HG02798 (cell line): ENCODE data around the gene AQP10.
"Not testable (repeated sequence)": the region's sequence is repeated elsewhere in the genome, so short reads cannot be mapped to it uniquely, and the experiment has no call there.

Experiments
- ATAC-seq: cut with Tn5 transposase; IDR thresholded peaks from one replicate; pipeline ENCODE4 v1.9.1; 2021; ENCODE audit warnings: mild to moderate bottlenecking; ENCODE audit not compliant: unreplicated experiment, poor library complexity

Gene AQP10

GRCh38 chr1:154320882-154321608, at the start of gene AQP10:
Gene AQP10, plus strand, starts transcription at chr1:154321093. Its CDS starts 63 bp downstream, at chr1:154321156.
- no peak for ATAC-seq

- ATAC-seq: peak; percentile 90
Observed at GRCh38 chr1:154272217-154272998, 48.5 kb upstream of the AQP10 start, which contains the start of gene HAX1. Gene HAX1, plus strand, starts transcription at chr1:154272629. Its CDS starts 95 bp downstream, at chr1:154272724.

GRCh38 chr1:154272999-154273563, 47.8 kb upstream of the AQP10 start:
- no peak for ATAC-seq

GRCh38 chr1:154276797-154277196, 44.1 kb upstream of the AQP10 start:
- no peak for ATAC-seq

GRCh38 chr1:154287591-154287990, 33.3 kb upstream of the AQP10 start:
- not testable (repeated sequence) for ATAC-seq

- no peak for ATAC-seq
Observed at GRCh38 chr1:154288661-154289060, 32.2 kb upstream of the AQP10 start.

GRCh38 chr1:154290921-154291320, 30.0 kb upstream of the AQP10 start:
- no peak for ATAC-seq

- ATAC-seq: no peak
Observed at GRCh38 chr1:154295408-154296235, 25.3 kb upstream of the AQP10 start.

GRCh38 chr1:154301582-154301981, 19.3 kb upstream of the AQP10 start:
- ATAC-seq: no peak

GRCh38 chr1:154304664-154305337, 16.1 kb upstream of the AQP10 start:
- peak; percentile 50 for ATAC-seq

- no peak for ATAC-seq
Observed at GRCh38 chr1:154306151-154306550, 14.7 kb upstream of the AQP10 start.

GRCh38 chr1:154307670-154308270, 13.1 kb upstream of the AQP10 start:
- not testable (repeated sequence) for ATAC-seq

GRCh38 chr1:154309136-154309535, 11.8 kb upstream of the AQP10 start:
- not testable (repeated sequence) for ATAC-seq

- ATAC-seq: not testable (repeated sequence)
Observed at GRCh38 chr1:154312229-154313065, 8.4 kb upstream of the AQP10 start.

GRCh38 chr1:154313066-154313356, 7.9 kb upstream of the AQP10 start:
- ATAC-seq: no peak

- not testable (repeated sequence) for ATAC-seq
Observed at GRCh38 chr1:154314226-154314625, 6.7 kb upstream of the AQP10 start.

- ATAC-seq: no peak
Observed at GRCh38 chr1:154316704-154317103, 4.2 kb upstream of the AQP10 start.

- no peak for ATAC-seq
Observed at GRCh38 chr1:154318386-154318785, 2.5 kb upstream of the AQP10 start.

GRCh38 chr1:154321609-154321934, 679 bp downstream of the AQP10 start:
- ATAC-seq: not testable (repeated sequence)
